HG02938 (cell line): ENCODE data around the gene AHRR.
"Not testable (repeated sequence)": the region's sequence is repeated elsewhere in the genome, so short reads cannot be mapped to it uniquely, and the experiment has no call there.

Experiments used
- ATAC-seq: cut with Tn5 transposase; IDR thresholded peaks from one replicate; pipeline ENCODE4 v1.9.1; 2021; ENCODE audit warnings: mild to moderate bottlenecking, moderate library complexity; ENCODE audit not compliant: unreplicated experiment

The AHRR gene

DNA sequence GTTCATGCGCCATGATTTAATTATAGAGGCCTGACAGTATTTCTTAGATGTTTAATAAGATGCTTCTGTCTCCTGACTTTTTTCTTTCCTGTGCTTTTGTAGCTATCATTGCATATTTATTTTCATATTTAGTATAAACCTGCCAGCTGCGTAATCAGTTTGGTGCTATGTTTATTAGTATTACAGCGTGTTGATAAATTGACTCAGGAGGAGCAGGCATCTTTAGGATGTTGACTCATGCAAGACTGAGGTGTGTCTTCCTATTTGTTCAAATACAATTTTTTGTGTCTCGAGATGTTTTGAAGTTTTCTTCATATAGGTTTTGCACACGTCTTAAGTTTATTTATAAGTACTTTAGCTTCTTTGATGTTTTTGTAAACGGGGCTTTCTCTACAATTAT, 85.5 kb downstream of the AHRR start:
- no peak for ATAC-seq

DNA sequence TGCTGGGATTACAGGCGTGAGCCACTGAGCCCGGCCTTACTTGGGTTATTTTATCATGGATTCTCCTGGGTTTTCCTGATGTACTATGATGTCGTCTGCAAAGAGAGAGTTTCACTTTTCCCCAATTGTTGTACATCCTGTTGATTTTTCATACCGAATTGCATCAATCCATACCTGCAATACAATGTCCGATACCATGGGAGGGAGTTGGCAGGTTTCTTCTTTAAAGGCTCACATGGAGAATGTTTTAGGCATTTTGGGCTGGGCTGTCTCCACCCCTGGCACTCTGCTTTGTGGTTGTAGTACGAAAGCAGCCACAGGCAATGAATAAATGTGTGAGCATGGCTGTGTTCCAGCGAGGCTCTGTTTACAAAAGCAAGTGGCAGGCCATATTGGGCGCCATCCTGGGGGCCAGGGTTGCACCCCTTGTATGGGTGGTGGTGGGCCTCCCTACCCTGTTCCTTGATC, 86.3 kb downstream of the AHRR start:
- no peak for ATAC-seq

DNA sequence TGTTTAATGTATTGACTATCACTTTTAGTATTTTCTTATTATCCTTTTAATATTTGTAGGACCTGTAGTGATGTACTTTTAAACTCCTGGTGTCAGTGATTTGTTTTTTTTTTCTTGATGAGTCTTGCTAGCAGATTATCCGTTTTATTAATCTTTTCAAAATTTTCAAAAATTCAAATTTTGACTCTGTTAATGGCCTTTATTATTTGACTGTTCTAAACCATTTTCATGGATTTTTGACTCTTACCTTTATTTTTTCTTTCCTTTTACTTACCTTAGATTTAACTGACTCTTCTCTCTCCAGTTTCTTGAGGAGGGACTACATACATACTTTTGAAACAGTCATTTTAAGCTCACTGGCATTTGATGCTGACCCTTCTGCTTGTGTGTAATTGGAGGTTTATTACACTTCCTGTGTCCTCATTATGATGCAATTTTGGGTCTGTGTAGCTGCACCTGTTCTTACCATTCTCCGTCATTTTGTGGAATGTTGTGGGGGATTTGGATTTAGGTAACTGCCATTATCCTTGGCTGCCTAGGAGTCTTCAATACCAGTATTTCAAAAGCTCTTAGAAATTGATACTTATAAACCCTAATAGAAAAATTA, 89.5 kb downstream of the AHRR start:
- no peak for ATAC-seq

DNA sequence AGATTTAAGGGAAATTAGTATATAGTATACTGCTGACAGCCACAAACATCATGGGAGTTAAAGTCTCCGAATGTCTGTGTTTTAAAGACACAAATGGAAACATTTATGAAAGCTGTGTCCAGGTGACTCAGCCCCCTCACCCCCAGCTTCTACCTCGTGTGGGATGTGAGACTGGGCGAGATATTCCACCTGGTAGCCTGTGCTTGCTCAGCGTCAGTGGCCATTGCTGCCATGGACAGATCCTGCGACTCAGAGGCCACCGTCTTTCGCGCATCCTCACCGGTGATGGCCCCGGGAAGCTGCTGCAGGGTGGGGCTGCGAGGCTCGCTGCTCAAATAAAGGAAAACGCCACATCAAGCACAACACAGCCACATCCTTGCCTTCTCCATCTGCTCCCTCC, 90.2 kb downstream of the AHRR start:
- ATAC-seq, result no peak

DNA sequence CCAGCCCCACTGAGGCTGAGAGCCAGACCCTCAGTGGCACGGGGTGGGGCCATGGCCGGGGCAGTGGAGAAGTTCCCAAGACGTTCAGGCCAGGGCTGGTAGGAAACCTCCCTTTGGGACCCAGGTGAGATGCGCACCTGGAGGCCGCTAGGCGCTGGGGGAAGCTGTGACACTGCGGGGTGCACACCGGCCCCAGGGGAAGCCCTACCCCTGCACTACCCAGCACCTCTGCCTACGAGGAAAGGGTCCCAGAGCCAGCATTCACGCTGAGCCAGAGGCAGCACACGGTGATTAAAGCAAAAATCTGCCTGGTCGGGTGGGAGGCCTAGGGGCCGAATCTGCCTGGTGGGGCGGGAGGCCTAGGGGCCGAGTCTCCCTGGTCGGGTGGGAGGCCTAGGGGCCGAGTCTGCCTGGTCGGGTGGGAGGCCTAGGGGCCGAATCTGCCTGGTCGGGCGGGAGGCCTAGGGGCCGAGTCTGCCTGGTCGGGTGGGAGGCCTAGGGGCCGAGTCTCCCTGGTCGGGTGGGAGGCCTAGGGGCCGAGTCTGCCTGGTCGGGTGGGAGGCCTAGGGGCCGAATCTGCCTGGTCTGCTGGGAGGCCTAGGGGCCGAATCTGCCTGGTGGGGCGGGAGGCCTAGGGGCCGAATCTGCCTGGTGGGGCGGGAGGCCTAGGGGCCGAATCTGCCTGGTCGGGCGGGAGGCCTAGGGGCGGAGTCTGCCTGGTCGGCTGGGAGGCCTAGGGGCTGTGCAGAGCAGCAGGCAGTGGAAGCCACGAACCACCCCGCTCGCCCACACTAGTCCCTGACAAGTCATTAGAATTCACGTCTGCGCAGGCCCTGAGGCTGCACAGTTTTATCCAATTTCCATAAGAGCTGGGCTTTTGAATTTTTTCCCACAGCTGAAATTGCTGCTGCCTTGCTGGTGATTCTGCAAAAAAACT, 93.7 kb downstream of the AHRR start:
- ATAC-seq, result not testable (repeated sequence)

GRCh38 chr5:415928-416635, 94.6 kb downstream of the AHRR start:
- ATAC-seq, result no peak

- no peak for ATAC-seq
These were observed 95.1 kb downstream of the AHRR start for GRCh38 chr5:416636-416960.

- no peak for ATAC-seq
These were observed 96.0 kb downstream of the AHRR start for GRCh38 chr5:417301-418161.

DNA sequence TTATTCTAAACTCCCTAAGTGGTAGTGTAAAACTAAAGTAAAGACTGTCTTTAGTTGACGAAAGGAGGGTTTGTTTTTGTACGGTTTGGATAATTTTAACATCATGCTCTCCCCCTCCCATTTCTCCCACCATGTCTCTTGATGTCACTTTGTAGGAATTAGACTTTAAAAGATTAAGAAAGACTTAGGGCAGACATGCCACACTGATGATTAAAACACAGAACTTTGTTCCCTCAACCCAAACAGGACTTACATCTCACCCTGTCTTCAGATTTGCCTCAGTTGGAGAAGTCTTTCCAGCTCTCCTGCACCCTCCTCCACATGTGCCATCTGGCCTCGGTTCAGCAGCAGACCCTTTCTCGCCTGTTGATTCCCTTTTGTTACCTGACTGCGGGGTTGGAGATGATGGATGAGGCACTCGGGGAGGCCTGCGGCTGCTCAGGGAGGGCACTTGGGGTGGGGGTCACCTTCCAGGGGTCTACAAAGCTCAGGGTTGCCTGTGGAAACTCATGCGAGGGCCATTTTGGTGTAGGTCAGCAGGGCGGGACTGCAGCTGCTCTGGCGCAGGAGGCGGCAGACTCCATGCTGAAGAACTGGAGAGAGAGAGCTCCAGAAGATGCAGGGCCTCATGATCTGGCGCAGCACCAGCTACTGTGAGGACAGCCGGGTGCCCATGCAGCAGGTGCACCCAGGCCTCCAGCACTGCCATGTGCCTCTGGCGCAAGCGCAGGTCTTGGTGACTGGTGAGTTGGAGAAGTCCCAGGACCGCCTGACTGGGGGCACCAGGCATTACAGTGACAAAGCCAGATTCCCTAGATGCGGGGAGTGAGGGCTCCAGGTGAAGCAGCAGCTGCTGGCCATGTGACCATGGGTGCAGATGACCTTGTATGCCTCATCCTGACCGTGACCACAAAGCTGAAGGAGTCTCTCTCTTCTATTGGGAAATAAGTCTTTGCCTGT, 96.9 kb downstream of the AHRR start:
- no peak for ATAC-seq

DNA sequence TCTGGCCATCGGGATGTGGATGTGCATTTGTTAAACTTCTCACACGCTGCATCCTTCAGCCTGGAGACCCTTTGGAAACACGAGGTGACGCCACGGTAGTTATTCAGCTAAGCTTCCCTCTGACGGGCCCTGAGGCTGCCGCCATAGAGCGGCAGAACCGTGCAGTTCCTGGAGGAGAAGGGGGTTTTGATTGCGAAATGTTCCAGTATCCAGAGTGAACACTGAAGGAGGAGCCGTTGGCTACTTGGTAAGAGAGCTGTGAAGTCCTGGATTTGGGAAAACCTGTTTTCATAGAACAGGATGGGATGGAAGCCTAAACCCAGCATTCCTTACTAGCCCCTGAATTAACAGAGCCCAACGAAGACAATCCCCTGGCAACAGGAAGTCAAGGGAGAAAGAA, 98.5 kb downstream of the AHRR start:
- ATAC-seq, result no peak

DNA sequence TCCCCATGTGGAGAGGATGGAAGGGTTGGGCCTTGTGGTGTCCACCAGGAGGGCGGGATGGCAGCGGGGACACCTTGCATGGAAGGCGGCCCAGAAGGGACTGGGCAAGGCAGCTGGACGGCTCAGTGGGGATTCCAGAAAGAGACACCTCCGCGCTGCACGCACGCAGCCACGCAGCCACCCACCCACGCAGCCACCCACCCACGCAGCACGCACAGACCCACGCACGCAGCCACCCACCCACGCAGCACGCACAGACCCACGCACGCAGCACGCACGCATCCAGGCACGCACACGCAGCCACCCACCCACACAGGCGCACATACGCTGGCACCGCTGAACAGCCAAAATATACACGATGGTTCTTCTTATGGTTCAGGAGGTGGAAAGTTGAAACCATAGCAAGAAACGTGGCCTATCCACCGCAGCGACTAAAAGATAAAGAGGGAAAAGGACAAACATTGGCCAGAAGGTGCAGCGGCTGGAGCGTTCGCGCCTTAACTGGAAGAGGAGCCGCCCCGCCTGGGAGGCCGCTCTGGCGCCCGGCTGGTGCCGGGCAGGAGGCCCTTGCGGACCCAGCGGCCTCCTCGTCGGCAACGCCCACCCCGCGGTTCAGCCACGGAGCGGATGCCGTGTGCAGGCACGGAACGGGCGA, 99.2 kb downstream of the AHRR start:
- ATAC-seq, result no peak

- no peak for ATAC-seq
These were observed 99.9 kb downstream of the AHRR start for GRCh38 chr5:421287-421880.

- ATAC-seq, result no peak
These were observed 100.4 kb downstream of the AHRR start for GRCh38 chr5:421901-422300.

- ATAC-seq, result no peak
These were observed 101.1 kb downstream of the AHRR start for GRCh38 chr5:422323-423232.

GRCh38 chr5:423233-423565, 101.7 kb downstream of the AHRR start:
- no peak for ATAC-seq

- ATAC-seq, result no peak
These were observed 102.2 kb downstream of the AHRR start for GRCh38 chr5:423626-424261.

DNA sequence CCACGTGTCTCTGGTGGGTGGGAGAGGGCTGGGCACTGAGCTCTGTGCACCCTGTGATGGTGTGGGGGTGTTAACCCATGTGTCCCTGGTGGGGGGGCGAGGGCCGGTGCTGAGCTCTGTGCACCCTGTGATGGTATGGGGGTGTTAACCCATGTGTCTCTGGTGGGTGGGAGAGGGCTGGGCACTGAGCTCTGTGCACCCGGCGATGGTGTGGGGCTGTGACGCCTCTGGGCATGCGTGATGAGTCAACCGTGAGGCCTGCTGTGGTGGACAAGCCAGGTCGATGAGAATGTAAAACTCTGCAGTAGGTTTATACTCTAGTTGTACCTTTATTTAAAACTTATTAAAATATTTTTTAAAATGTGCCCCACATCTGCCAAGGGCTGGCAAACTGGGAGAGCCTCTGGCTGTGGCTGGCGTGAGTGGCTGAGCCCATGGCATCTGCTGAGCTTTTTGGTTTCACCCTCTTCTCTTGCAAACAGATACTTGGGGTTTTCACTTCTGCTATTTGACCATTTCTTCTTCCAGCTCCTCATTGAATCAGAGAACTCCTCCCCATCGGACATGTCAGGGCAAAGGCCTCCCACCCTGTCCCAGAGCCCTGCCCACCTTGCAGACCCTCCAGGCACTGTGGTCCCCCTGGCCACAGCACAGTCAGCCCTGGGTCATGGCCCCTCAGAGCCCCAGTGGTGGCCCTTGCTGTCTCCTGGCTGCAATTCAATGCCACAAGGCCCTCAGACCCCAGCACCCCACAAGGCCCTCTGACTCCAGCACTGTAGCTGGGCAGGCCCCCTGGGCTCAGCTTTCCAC, 103.0 kb downstream of the AHRR start:
- peak; percentile 92 for ATAC-seq
